ENCODE measurements around the gene GPR78.
A peak's percentile ranks its signal among the peaks of the same experiment; 100 is the strongest.

GPR78 gene, protein sequence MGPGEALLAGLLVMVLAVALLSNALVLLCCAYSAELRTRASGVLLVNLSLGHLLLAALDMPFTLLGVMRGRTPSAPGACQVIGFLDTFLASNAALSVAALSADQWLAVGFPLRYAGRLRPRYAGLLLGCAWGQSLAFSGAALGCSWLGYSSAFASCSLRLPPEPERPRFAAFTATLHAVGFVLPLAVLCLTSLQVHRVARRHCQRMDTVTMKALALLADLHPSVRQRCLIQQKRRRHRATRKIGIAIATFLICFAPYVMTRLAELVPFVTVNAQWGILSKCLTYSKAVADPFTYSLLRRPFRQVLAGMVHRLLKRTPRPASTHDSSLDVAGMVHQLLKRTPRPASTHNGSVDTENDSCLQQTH

DNA sequence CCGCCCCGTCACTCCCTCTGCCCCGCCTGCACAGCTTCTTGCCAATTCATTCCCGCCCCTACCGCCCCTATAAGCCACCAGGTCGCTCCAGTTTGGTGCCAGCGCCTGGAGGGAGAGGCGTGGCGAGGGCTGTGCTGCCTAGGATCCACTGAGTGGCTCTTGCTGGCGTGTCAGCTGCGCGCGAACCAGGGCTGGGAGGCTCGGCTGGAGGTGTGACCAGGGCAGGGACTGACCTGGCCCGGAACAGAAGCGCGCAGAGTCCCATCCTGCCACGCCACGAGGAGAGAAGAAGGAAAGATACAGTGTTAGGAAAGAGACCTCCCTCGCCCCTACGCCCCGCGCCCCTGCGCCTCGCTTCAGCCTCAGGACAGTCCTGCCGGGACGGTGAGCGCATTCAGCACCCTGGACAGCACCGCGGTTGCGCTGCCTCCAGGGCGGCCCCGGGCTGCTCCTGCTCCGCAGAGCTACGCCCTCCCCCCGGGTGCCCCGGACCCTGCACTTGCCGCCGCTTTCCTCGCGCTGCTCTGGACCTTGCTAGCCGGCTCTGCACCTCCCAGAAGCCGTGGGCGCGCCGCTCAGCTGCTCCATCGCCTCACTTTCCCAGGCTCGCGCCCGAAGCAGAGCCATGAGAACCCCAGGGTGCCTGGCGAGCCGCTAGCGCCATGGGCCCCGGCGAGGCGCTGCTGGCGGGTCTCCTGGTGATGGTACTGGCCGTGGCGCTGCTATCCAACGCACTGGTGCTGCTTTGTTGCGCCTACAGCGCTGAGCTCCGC, at the start of gene GPR78:
Gene GPR78 (plus strand): TSS at position 72 of the 773 bp plus-strand sequence. CDS start 591 bp downstream, at position 663.
- peak; percentile 33 for DNase-seq

GRCh38 chr4:8532245-8532781, 47.9 kb upstream of the GPR78 start:
- no peak for DNase-seq

- no peak for DNase-seq
These were observed 46.8 kb upstream of the GPR78 start for GRCh38 chr4:8533274-8533865.

GRCh38 chr4:8534129-8534528, 46.1 kb upstream of the GPR78 start:
- DNase-seq, result no peak

GRCh38 chr4:8534611-8535010, 45.6 kb upstream of the GPR78 start:
- DNase-seq, result no peak

DNA sequence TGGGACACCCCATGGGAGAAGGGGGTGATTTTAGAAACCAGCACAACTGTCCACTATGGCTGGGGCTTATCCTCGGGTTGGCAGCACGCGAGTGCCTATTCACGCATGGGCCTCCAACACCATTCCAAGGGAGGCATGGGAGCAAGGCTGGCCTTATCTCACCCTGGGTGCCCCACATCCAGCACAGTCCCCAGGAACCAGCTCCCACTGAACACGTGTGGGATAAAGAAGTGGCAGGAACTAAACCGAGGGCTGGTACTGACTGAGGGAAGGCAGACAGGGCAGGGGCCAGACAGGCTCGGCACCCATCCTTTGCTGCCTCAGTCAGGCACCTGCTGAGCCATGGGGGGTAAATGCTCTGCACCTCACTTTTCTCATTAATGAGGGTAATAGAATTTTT, 43.7 kb upstream of the GPR78 start:
- no peak for DNase-seq

DNA sequence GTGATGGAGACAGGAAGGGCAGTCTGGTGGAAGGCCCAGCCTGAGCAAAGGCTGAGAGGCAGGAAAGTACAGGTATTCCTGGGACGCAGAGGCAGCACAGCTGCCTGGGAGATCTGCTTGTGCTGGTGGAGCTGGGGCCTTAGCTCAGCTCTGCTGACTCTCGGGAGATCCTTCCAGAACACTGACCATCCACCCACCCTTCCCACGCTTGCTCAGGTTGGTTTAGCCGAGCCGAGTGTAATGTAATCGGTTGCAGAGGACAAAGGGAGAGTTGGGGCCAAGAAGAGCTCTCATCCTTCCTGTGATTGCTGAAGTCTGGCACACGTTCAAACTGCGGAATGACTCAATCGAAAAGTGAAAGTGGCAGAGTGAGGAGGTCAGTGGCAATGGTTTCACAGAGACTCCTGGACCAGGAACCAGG, 43.1 kb upstream of the GPR78 start:
- no peak for DNase-seq

DNA sequence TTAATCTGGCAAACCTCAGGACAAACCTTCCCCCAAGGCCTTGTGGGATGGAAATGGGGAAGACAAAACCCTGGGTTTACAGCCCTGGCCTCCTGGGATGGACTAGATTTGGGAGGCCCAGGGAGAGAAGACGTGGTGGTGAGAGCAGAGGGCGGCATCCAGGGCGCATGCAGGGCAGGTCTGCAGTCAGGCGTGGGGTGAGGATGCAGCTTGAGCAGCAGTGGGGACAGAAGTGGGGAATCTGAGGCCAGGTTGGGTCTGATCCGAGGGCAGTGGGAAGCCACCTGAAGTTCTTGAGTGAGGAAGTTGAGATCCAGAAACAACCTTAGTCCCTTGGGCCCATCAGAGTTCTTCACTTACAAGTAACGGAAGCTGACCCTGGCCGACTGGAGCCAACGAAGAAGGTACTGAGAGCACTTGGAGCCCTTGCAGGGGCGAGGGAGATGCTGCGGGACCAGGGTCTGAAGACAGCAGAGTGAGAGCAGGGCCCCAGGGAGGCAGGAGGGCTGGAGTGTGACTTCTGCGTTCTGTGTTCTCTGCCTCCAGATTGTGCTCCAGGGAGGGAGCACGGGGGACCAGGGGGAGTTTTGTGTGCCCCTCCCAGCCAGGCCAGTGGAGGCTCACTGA, 42.0 kb upstream of the GPR78 start:
- no peak for DNase-seq

- DNase-seq, result no peak
These were observed 41.3 kb upstream of the GPR78 start for GRCh38 chr4:8538703-8539567.

GRCh38 chr4:8539661-8540060, 40.5 kb upstream of the GPR78 start:
- DNase-seq, result no peak

DNA sequence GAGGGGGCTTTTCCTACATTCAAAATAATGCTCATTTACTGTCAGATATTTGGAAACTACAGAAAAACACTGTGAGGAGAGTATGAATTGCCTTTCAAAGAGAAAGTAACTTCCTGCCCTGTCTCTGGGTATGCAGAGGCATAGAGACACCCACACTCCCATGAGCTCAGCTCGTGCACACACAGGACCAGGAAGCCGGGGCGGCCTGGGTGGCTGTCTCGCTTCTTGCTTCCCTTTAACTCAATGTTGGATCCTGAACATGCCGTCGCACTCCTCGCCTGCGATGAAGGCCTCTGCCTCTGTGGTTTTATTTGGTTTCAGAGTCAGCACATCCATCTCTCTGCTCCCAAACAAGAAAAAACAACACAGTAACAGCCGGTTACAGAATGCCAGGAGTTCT, 40.1 kb upstream of the GPR78 start:
- DNase-seq, result no peak

- DNase-seq, result no peak
These were observed 39.6 kb upstream of the GPR78 start for GRCh38 chr4:8540586-8540985.

- no peak for DNase-seq
These were observed 39.2 kb upstream of the GPR78 start for GRCh38 chr4:8540991-8541390.

GRCh38 chr4:8541981-8542715, 38.0 kb upstream of the GPR78 start:
- no peak for DNase-seq

GRCh38 chr4:8542776-8543525, 37.2 kb upstream of the GPR78 start:
- DNase-seq, result no peak

DNA sequence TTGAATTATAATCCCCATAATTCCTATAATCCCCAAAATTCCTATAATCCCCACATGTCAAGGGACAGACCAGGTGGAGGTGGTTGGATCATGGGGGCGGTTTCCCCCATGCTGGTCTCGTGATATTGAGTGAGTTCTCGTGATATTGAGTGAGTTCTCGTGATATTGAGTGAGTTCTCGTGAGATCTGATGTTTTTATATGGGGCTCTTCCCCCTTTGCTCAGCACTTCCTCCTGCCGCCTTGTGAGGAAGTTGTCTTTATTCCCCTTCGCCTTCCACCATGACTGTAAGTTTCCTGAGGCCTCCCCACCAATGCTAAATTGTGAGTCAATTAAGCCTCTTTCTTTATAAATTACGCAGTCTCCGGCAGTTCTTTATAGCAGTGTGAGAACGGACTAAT, 36.6 kb upstream of the GPR78 start:
- no peak for DNase-seq

DNA sequence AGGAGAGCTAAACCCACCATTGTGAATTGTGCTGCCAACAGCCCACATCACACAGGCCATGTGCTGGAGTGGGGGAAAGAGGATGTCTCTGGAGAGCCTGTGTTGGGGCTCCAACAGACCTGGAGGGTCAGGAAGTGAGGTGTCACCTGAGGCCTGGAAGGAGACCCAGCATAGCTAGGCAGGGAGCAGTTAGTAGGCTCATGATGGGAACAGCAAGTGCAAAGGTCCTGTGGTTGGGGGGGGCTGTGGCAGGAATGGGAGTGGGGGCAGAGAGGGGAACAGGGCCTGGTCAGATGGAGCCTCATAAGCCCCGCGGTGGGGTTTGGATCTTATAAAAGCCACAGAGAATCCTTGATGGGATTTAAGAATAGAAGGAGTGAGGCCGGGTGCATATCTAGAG, 35.9 kb upstream of the GPR78 start:
- DNase-seq, result no peak

DNA sequence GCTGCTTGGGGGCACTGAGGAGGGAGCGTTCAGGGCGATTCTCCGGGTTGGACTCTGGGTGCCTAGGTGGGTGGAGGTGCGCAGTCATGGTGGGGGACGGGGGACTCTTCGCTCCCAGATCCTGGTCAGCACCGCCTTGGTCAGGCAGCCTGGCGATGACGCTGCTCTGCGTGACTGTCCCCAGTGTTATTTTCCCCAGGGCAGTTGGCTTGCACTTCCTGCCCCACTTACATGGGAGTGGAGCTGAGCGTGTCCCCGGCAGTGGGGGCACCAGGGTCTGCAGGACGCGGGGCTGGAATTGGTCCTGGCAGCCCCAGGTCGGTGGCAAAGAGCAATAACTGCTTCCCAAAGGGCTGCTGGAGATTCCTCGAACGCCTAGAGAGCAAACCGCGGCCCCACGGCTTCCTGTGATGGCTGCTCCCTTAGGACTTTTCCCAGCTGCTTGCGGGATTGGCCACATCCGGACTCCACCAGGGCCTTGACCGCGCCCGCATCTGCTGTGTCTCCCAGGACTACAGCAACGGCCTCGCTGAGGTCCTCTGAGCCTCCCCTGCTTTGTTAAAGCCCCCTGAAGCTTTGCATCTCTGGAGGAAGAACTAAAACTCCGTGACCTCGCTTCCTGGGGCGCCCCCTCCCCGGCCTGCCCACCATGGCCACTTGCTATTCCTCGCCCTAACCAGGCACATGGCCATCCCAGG, 35.3 kb upstream of the GPR78 start:
- DNase-seq, result no peak

GRCh38 chr4:8545439-8545765, 34.8 kb upstream of the GPR78 start:
- no peak for DNase-seq

GRCh38 chr4:8546766-8547107, 33.5 kb upstream of the GPR78 start:
- DNase-seq, result no peak
